T-helper 22 cell (primary cell): ENCODE data around the gene IQSEC1.

Experiments used
- DNase-seq: peaks from one replicate; pipeline ENCODE4 v3.0.0-alpha.2; 2020; ENCODE audit warnings: low read depth

The IQSEC1 gene

GRCh38 chr3:13028010-13028821 is 45.0 kb downstream of the IQSEC1 start:
- DNase-seq: no peak

- DNase-seq: no peak
Observed at GRCh38 chr3:13027154-13027553, 46.1 kb downstream of the IQSEC1 start.

DNA sequence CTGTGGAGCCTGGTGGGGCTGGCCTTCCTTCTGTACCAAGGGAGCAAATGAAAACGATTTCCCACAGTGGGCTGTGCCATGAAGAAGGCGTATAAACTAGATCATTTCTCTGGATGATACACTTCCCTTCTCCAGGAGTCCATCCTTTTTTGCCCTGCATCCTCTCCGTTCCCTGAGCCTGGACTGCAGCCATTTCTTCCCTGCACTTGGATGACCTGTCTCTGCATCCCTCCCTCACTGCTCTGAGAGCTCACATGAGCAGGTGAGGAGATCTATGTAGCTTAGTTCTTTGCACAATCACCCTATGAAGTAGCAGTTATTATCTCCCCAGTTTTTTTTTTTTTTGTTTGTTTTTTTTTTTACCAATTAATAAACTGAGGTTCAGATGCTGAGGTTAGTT is 46.7 kb downstream of the IQSEC1 start:
- DNase-seq: no peak

- DNase-seq: no peak
Observed at GRCh38 chr3:13025778-13026518, 47.3 kb downstream of the IQSEC1 start.

DNA sequence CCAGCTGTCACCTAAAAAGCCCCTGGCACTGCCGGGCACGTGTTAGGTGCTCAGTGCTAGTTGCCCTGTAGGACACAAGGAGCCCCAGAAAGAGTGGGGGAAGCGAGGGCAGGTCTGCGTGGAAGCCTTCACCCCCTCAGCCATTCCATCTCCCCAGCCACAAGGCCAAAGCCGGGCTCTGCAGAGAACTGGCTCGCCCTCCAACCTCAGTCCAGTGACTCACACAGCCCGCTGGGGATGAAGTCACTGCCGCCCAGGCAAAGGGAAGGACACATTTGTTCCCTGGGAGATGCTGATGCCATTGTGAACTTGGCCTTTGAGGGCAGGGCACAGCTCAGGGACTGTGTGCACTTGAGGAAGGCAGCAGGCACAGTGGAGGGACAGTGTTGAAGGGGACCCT is 48.1 kb downstream of the IQSEC1 start:
- DNase-seq: no peak

GRCh38 chr3:13024765-13025065 is 48.5 kb downstream of the IQSEC1 start:
- DNase-seq: no peak

DNA sequence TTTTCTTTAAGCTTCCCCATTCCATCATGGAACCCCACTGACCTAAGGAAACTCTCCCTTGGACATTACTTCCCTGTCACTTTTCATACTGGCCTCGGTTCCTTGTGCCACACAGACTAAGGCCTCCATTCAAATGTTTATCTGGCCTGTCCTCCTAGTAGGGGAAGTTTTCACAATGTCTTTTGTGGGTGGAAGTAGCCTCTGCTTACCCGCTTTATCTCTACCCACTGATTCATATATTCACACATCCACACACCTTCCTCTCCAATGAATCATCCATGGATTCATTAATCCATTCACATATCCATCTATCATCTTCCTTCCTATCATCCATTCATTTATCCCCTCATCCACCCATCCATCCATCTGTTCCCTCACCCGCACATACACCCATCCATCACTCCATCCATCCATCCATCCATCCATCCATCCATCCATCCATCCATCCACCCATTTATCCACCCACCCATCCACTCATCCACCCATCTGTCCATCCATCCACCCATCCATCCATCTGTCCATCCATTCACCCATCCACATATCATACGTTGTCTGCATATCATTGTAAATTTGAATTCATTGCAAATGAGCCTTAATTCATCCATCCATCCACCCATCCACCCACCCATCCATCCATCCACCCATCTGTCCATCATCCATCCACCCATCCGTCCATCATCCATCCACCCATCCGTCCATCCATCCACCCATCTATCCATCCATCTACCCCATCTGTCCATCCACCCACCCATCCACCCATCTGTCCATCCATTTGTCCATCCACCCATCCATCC is 49.1 kb downstream of the IQSEC1 start:
- no peak for DNase-seq

GRCh38 chr3:13023235-13023970 is 49.8 kb downstream of the IQSEC1 start:
- no peak for DNase-seq

DNA sequence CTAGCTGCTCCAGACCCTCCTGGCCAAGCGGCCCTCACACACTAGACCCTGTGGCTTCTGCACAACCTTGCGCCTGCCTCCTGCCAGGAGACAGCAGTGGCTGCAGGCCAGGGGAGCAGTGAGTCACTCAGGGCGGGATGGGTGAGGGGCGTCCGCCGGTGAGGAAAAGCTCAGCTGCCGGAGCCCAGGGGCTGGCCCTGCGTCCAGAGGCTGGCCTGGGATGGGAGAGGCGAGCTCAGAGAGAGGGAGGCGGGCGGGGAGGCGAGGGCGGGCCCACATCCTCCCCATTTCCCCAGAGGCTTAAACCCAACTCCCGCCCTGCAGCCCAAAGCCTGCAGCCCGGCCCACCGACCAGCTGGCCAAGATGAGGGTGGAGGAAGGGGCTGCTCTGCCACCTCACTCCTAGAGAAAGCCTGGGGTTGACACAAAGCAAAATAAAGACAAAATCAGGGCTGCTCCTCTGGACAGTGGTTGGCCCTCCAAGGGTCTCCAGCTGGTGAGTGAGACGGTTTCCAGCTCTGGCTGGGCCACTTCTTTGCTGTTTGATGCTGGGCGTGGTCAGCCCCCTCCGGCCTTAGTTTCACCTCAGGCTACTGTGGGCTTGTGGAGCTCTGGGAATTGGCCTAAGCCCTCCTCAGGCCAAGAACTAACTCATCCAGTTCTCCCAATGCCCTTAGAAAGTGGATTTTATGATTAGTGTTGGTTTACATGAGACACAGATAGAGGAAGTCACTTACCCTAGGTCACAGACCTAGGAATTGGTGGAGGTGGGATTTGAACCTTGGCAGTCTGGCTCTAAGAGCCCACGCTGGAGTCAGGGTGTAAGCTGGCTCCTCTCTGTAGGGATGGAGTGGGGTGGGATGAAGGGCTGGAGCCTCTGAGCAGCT is 50.6 kb downstream of the IQSEC1 start:
- no peak for DNase-seq

GRCh38 chr3:13021141-13022114 is 51.8 kb downstream of the IQSEC1 start:
- DNase-seq: no peak

DNA sequence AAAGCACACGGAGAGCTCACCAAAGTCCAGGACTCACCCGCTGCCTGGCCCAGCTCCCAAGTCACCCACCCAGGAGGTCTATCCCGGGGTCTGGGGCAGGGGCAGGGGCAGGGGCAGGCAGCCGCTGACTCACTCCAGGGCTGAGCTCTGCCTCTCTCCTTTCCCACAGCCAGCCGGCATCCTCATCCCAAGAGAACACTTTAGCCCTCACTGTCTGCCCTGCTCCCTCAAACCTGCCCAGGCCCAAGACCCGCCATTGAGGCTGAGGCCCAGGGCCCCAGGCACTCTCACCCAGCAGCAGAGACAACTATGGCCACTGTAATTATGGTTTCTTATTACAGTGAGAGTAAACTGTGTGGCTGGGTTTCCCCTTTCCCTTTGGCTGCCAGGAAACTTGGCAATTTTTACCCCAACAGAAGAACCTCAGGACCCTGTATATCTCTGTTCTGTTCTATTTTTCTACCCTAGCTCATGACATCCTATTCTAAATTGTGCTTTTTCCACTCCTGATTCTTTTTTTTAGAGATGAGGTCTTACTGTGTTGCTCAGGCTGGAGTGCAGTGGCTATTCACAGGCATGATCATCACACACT is 53.0 kb downstream of the IQSEC1 start:
- DNase-seq: no peak

GRCh38 chr3:13019243-13020095 is 53.8 kb downstream of the IQSEC1 start:
- DNase-seq: no peak

DNA sequence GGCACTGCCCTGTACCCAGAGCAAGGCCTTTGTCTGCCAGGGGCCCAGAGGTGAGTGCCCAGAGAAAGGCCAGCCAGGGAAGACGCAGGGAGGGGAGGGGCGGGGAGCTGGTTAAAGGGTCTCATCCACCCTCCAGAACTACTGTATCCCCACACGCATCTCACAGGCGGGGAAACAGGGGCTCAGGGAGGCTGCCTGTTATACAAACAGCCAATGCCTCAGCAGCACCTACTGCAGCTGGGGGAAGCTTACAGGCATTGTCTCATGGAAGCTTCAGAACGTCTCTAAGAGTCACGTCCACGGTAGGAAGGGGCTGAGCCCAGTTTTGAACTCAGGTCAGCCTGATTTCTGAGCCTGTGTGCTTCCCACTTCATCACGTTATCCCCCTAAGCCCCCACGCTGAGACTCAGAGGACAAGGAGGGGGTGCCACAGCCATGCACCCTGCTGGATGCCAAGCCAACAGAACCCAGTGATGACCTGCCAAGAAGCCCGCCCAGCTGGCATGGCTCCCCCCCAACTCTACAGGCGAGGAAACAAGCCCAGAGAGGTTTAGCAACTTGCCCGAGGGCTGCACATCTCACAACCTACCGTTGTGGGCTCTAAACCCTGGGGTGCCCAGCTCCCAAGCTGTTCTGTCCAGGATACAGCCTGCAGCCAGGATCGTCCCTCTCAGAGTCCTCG is 54.5 kb downstream of the IQSEC1 start:
- no peak for DNase-seq

GRCh38 chr3:13018043-13018451 is 55.2 kb downstream of the IQSEC1 start:
- DNase-seq: no peak

GRCh38 chr3:13017361-13018042 is 55.7 kb downstream of the IQSEC1 start:
- no peak for DNase-seq

- DNase-seq: no peak
Observed at GRCh38 chr3:13016721-13017255, 56.4 kb downstream of the IQSEC1 start.

DNA sequence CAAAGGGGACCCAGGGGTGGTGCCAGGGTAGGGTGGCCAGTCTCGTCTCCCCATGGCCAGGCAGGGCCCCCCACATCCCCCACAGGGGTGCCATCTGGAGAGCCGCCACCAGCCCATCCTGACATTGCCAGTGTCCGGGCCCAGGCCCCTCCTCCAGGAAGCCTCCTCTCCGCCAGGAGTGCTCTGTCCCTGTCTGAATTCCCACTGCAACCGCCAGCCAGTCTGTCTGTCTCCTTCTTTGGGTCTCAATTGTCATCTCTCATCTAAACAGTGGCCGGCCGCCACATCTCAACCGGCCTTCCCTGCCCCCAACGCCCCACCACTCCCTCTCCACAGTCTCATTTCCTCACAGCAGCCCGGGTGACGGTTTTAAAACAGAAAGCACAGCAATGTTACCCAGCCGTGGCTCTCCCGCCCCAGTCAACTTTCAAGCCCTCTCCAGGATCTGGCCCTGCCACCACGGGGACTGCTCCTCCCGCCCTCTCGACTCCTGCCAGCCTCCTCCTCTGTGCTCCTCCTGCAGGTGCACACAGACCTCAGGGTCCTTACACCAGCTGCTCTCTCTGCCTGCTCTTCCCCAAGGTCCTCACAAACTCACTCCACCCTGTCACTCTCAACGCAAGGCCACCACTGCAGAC is 57.0 kb downstream of the IQSEC1 start:
- no peak for DNase-seq
